Adrenal gland (tissue), 12 donors: ENCODE data around the gene SLC15A5. TPM values are rescaled to one million over a fixed set of nuclear protein-coding genes. Genes with fewer than 3 reads are reported as not detected.

ENCODE experiments used
- DNase-seq, 7 donors: peaks; one replicate each; pipeline ENCODE4 v3.0.0-alpha.2; 2019 to 2020
- H3K27ac ChIP-seq, 5 donors: fragments of 200-600 bp; sonication (generic) in 4 of 5; 1 replicate in 3 of 5; 2 replicates in 2 of 5; pipeline versions ENCODE4 v1.5.1 to v1.8.0; 2016 to 2020; ENCODE audit warnings: mild to moderate bottlenecking in 1 of 5
- H3K27me3 ChIP-seq: fragments of 200-600 bp; 2 replicates; pipeline ENCODE4 v1.8.0; 2021
- H3K36me3 ChIP-seq, 2 donors: fragments of 200-600 bp; replicated peaks in 1 of 2; 1 replicate in 1 of 2; 2 replicates in 1 of 2; pipeline versions ENCODE4 v1.5.1 to v1.8.0; 2018 to 2022
- H3K4me1 ChIP-seq, 2 donors: fragments of 200-600 bp; replicated peaks in 1 of 2; 1 replicate in 1 of 2; 2 replicates in 1 of 2; pipeline versions ENCODE4 v1.5.1 to v1.8.0; 2018 to 2021
- H3K4me3 ChIP-seq, 4 donors: fragments of 200-600 bp; sonication (generic) in 3 of 4; one replicate each; pipeline ENCODE4 v1.5.1; 2016 to 2018
- H3K9me3 ChIP-seq, 3 donors: fragments of 200-600 bp; sonication (generic) in 1 of 3; replicated peaks in 1 of 3; 1 replicate in 2 of 3; 2 replicates in 1 of 3; pipeline versions ENCODE4 v1.5.1 to v1.8.0; 2016 to 2021
- CTCF ChIP-seq, 6 experiments: fragments of 450-650 bp in 4 of 6; fragments of 200-600 bp in 2 of 6; sonication (generic) in 1 of 6; IDR thresholded peaks; 1 replicate in 5 of 6; 2 replicates in 1 of 6; pipeline versions ENCODE4 v1.5.1 to v1.8.0; 2016 to 2021; ENCODE audit warnings: antibody characterized with exemption in 6 of 6, mild to moderate bottlenecking in 2 of 6, moderate library complexity in 1 of 6
- POLR2A ChIP-seq, 2 donors: fragments of 450-650 bp; IDR thresholded peaks; one replicate each; pipeline ENCODE4 v1.6.1; 2017; ENCODE audit warnings: antibody characterized with exemption in 2 of 2, mild to moderate bottlenecking in 2 of 2, moderate library complexity in 1 of 2
- WGBS, 4 donors: extraction: QIAGEN DNeasy Blood & Tissue Kit in 2 of 4; methylation state at CpG; one replicate each; pipeline versions ENCODE4 v1.1.5 to v1.1.7; 2013 to 2017; 5-methylcytosine and 5-hydroxymethylcytosine counted together
- intact Hi-C, 2 donors: fragments of 100-400 bp; cut with DNase I; formaldehyde crosslinking; loops; one replicate each; pipeline versions ENCODE4 v1.14.1 to v1.15.0; 2022 to 2023
- polyA plus RNA-seq, 3 donors: library from polyadenylated mRNA; stranded (reverse); fragments of 200-250 nt in 2 of 3; fragments of 350-450 nt in 1 of 3; fragmentation: Illumina TruSeq in 1 of 3; extraction: RNeasy Lipid Tissue Mini Kit (QIAGEN cat#74804) in 1 of 3; gene quantifications; one replicate each; pipeline ENCODE4 v1.2.3, GENCODE V29; 2013 to 2014
- total RNA-seq, 9 donors: library from RNA; depleted of rRNA in 4 of 9; stranded (reverse); fragments of >200 nt in 4 of 9; fragments of 120-200 nt in 1 of 9; fragmentation: NEBNext Ultra II Directional in 1 of 9; extraction: Animal tissue kit (Norgen Biotek cat#: 25700) in 1 of 9; gene quantifications; one replicate each; pipeline versions ENCODE4 v1.1.0 to v1.2.4, GENCODE V29; 2013 to 2023
- donor health status: healthy with polysubstance abuse.
- donor health status: Bipolar disorder and iron deficiency.
- donor health status: DM: yes; HTN: yes; CAD: no.
- donor health status: DM: no; HTN: no; CAD: no.
- donor health status: DM: no; HTN: no; CAD: no.
- donor health status: DM: yes; HTN: yes; CAD: no.

SLC15A5 gene
- total and polyA plus RNA-seq, 12 donors = not detected

GRCh38 chr12:16258963-16259362 lies 18.5 kb downstream of the SLC15A5 start:
- 72 to 87% (median 78%) methylated on average over 2 of the region's 2 CpGs for WGBS, 4 donors
- TF ChIP-seq POLR2A (IDR thresholded peaks at IDR 0.05) = no peak
- no peak for TF ChIP-seq CTCF (IDR thresholded peaks at IDR 0.05)
- H3K4me3 ChIP-seq = no peak overlapping the region
- no peak for DNase-seq
- H3K36me3 ChIP-seq = no peaks in the 10 kb centered on the region
- intact Hi-C loops = no loop called here
- H3K4me1 ChIP-seq = no peaks in the 10 kb centered on the region
- H3K27me3 ChIP-seq = no peaks in the 10 kb centered on the region
- no peaks in the 10 kb centered on the region for H3K9me3 ChIP-seq
- no peak overlapping the region for H3K27ac ChIP-seq

- 63 to 84% (median 74%) methylated on average over 1 of the region's 1 CpG for WGBS, 4 donors
- DNase-seq = no peak
- Histone ChIP-seq H3K4me3 (no peak overlapping the region), H3K27ac (no peak overlapping the region), H3K36me3 (no peaks in the 10 kb centered on the region), H3K4me1 (no peaks in the 10 kb centered on the region), H3K9me3 (peaks cover 0 to 11% (median 0%) of the 10 kb centered on the region in 3 donors), H3K27me3 (no peaks in the 10 kb centered on the region)
- TF ChIP-seq POLR2A (IDR thresholded peaks at IDR 0.05) (no peak), CTCF (IDR thresholded peaks at IDR 0.05) (no peak)
- intact Hi-C loops = no loop called here
Observed at GRCh38 chr12:16246264-16246663, 31.2 kb downstream of the SLC15A5 start.

GRCh38 chr12:16245209-16245608 lies 32.3 kb downstream of the SLC15A5 start:
- peaks cover 0 to under 1% (median 0%) of the 10 kb centered on the region in 3 donors for H3K9me3 ChIP-seq
- H3K4me1 ChIP-seq = no peaks in the 10 kb centered on the region
- no peaks in the 10 kb centered on the region for H3K36me3 ChIP-seq
- intact Hi-C loops = no loop called here
- H3K27me3 ChIP-seq = no peaks in the 10 kb centered on the region
- no peak for DNase-seq
- TF ChIP-seq CTCF (IDR thresholded peaks at IDR 0.05) (no peak), POLR2A (IDR thresholded peaks at IDR 0.05) (no peak)
- no peak overlapping the region for H3K4me3 ChIP-seq
- 59 to 76% (median 70%) methylated on average over 3 of the region's 3 CpGs for WGBS, 4 donors
- H3K27ac ChIP-seq = no peak overlapping the region

GRCh38 chr12:16243487-16244412 lies 33.7 kb downstream of the SLC15A5 start:
- H3K36me3 ChIP-seq = no peaks in the 10 kb centered on the region
- WGBS, 4 donors = 80 to 88% (median 84%) methylated on average over 9 of the region's 9 CpGs
- no peaks in the 10 kb centered on the region for H3K4me1 ChIP-seq
- no peaks in the 10 kb centered on the region for H3K27me3 ChIP-seq
- DNase-seq = no peak
- H3K9me3 ChIP-seq = no peaks in the 10 kb centered on the region
- intact Hi-C loops = no loop called here
- H3K27ac ChIP-seq = no peak overlapping the region
- TF ChIP-seq POLR2A (IDR thresholded peaks at IDR 0.05) (no peak), CTCF (IDR thresholded peaks at IDR 0.05) (no peak)
- H3K4me3 ChIP-seq = no peak overlapping the region
